ENCODE data around the gene MMS22L.

- TF ChIP-seq CTCF (IDR thresholded peaks at IDR 0.05) (no peak), POLR2A (IDR thresholded peaks at IDR 0.05) (no peak)
Measured at GRCh38 chr6:97136626-97137358, 146.2 kb downstream of the MMS22L start.

Data from heart left ventricle (tissue), 13 donors.